NB4 (cell line): ENCODE measurements around the gene MSH2.

Experiments
- DNase-seq: peaks from one replicate; pipeline ENCODE4 v3.0.0; 2010; ENCODE audit warnings: low read depth
- H3K4me3 ChIP-seq: one replicate; pipeline ENCODE4 v1.5.1; 2011; ENCODE audit warnings: mild to moderate bottlenecking, low read depth, low read length, moderate library complexity
- CTCF ChIP-seq: IDR thresholded peaks from one replicate; pipeline ENCODE4 v1.5.1; 2012; ENCODE audit warnings: low read depth, low read length
- MAX ChIP-seq: IDR thresholded peaks from 2 replicates; pipeline ENCODE4 v1.6.1; 2011; ENCODE audit warnings: low read depth, low read length
- MYC ChIP-seq: IDR thresholded peaks from 2 replicates; pipeline ENCODE4 v1.6.1; 2011; ENCODE audit warnings: low read depth, low read length
- POLR2A ChIP-seq: IDR thresholded peaks from 2 replicates; pipeline ENCODE4 v1.6.1; 2011; ENCODE audit warnings: mild to moderate bottlenecking; ENCODE audit not compliant: insufficient read length; ENCODE audit errors: extremely low read depth

The MSH2 gene

GRCh38 chr2:47381408-47381807 is 21.5 kb upstream of the MSH2 start:
- no peak overlapping the region for H3K4me3 ChIP-seq
- DNase-seq: no peak
- no peak for TF ChIP-seq CTCF
- TF ChIP-seq MYC: no peak
- TF ChIP-seq POLR2A: no peak
- TF ChIP-seq MAX: no peak

GRCh38 chr2:47386551-47386950 is 16.4 kb upstream of the MSH2 start:
- no peak for DNase-seq
- no peak overlapping the region for H3K4me3 ChIP-seq
- no peak for TF ChIP-seq CTCF
- TF ChIP-seq MAX: no peak
- TF ChIP-seq MYC: no peak
- TF ChIP-seq POLR2A: no peak

- TF ChIP-seq MAX (no peak), MYC (no peak), POLR2A (no peak), CTCF (no peak)
- peak; percentile 20 for DNase-seq
- H3K4me3 ChIP-seq: no peak overlapping the region
Measured at GRCh38 chr2:47388888-47389287, 14.1 kb upstream of the MSH2 start.

- no peak overlapping the region for H3K4me3 ChIP-seq
- DNase-seq: no peak
- no peak for TF ChIP-seq CTCF
Measured at GRCh38 chr2:47389692-47390091, 13.3 kb upstream of the MSH2 start.

- TF ChIP-seq POLR2A: no peak
- no peak for TF ChIP-seq MAX
- TF ChIP-seq CTCF: no peak
- TF ChIP-seq MYC: no peak
- peak overlapping the region; percentile 96 for H3K4me3 ChIP-seq
- no peak for DNase-seq
Measured at GRCh38 chr2:47401789-47402554, 984 bp upstream of the MSH2 start.

GRCh38 chr2:47402555-47402804 is 476 bp upstream of the MSH2 start:
- DNase-seq: no peak
- TF ChIP-seq POLR2A (no peak), CTCF (no peak), MYC (no peak)
- peak overlapping the region; percentile 96 for H3K4me3 ChIP-seq
